ENCODE measurements around the gene COL5A2. TPM values are rescaled to one million over a fixed set of nuclear protein-coding genes. Genes with fewer than 3 reads are reported as not detected.

COL5A2 gene
- total RNA-seq, 2 experiments from 2014 or later = 0.32 to 0.50 TPM

DNA sequence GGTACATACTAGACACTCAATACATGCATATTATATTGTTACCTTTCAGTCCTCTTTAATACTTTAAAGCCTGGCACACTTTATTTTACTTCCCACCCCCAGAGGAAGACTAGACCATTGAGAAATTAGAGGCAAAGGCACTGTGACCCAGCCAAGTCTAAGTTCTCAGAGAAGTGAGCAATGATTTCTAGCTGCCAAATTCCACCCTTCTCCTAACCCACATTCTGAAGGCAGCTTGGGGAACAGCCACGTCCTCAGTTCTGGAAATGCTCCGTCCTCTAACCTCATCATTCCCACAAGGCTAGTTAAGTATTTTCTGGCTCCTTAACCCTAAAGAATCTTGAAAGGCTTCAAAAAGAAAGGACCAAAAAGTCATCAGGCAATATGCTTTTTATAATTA lies 86.6 kb downstream of the COL5A2 start:
- intact Hi-C loops (cut with DNase I, micrococcal nuclease) = loop anchor here (5.0 to 10.0 kb wide), 2 partner anchors 254 to 568 kb away; no protein-coding TSS in a partner anchor
- no peaks in the 10 kb centered on the region for H3K36me3 Mint-ChIP-seq (ENCODE audit: low read depth)
- H3K9me3 Mint-ChIP-seq (ENCODE audit: low read depth) = no peaks in the 10 kb centered on the region
- H3K4me1 Mint-ChIP-seq = peaks cover 5% of the 10 kb centered on the region
- DNase-seq (no peak), ATAC-seq (no peak)
- peaks cover 2% of the 10 kb centered on the region for H3K27me3 Mint-ChIP-seq
- POLR2A ChIA-PET = no interaction called here
- H3K27ac Mint-ChIP-seq = no peak overlapping the region
- H3K4me3 Mint-ChIP-seq = no peak overlapping the region
- CTCF ChIA-PET = interaction anchor here (0.6 to 2.8 kb wide), 7 partner anchors 9 to 320 kb away, joined by 3 to 51 read pairs (median 5); no protein-coding TSS in a partner anchor

DNA sequence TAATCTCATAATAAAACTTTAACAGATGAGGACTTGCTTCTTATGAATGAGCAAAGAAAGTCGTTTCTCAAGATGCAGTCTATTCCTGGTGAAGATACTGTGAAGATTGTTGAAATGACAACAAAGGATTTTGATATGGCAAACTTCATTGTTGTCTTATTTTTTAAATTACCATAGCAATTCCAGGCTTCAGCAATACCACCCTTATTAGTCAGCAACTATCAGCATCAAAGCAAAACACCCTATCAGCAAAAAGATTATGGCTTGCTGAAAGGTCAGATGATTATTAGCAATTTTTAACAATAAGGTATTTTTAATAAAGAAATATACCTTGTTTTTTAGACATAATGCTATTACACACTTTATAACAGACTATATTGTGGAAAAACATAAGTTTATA lies 88.3 kb downstream of the COL5A2 start:
- ChIA-PET POLR2A (no interaction called here), CTCF (no interaction called here)
- Mint-ChIP-seq H3K27ac (no peak overlapping the region), H3K27me3 (peaks cover 2% of the 10 kb centered on the region), H3K9me3 (ENCODE audit: low read depth) (no peaks in the 10 kb centered on the region), H3K4me3 (no peak overlapping the region), H3K36me3 (ENCODE audit: low read depth) (no peaks in the 10 kb centered on the region), H3K4me1 (peaks cover 5% of the 10 kb centered on the region)
- no peak for ATAC-seq
- intact Hi-C loops (cut with DNase I, micrococcal nuclease) = loop anchor here (5.0 to 10.0 kb wide), 2 partner anchors 256 to 566 kb away; no protein-coding TSS in a partner anchor
- no peak for DNase-seq

DNA sequence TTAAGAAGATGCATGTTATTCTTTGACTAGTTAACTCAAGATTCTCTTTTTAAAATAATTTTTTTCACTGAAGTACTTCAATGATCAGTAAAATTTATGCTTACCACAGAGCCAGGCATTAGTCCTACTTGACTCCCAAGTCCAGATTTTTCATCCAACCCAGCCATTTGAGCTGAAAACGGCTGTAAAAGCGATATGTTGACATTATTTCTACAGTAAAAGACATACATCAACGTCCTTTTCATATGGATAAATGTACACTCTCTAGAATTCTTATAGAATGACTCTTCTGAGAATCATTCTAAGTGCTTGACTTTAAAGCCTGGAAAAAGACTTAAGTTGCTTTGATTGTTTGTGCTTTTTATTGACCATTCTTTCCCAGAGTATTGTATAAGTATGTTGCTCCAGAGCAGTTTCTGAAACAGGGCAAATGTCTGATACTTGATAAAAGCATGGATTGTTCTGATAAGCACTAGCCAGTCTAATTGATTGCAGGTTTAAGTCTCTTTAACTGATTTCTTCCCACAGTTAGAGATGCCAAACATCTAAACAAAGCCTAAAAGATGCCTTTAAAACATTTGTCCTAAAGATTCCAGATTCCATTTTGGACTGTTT lies 90.9 kb downstream of the COL5A2 start:
- no peak for ATAC-seq
- ChIA-PET POLR2A (no interaction called here), CTCF (no interaction called here)
- Mint-ChIP-seq H3K4me3 (no peak overlapping the region), H3K36me3 (ENCODE audit: low read depth) (no peaks in the 10 kb centered on the region), H3K9me3 (ENCODE audit: low read depth) (no peaks in the 10 kb centered on the region), H3K4me1 (peaks cover 5% of the 10 kb centered on the region), H3K27me3 (no peaks in the 10 kb centered on the region), H3K27ac (no peak overlapping the region)
- DNase-seq = no peak
- intact Hi-C loops (cut with DNase I, micrococcal nuclease) = no loop called here

DNA sequence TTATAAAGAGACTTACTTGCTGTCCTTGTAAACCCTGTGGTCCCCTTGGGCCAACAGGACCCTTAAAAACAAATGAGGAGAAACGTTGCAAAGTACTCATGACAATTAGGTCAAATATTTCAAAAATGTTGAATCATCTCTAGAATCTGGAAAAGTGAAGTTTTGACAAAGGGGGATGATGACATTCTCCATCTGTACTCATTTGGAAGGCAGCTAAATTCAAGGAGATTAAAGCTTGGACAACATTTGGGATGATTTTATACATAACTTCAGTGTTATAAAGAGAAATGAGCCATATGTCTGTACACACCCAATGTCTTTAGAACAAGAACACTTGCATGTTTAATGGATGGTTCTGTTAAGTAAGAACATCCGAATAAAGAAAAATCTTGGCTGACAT lies 92.9 kb downstream of the COL5A2 start:
- ChIA-PET POLR2A (no interaction called here), CTCF (interaction anchor here (1.1 kb wide), 1 partner anchor 7 kb away, joined by 5 read pairs; no protein-coding TSS in a partner anchor)
- ATAC-seq = no peak
- H3K27ac Mint-ChIP-seq = no peak overlapping the region
- no peak overlapping the region for H3K4me3 Mint-ChIP-seq
- no peaks in the 10 kb centered on the region for H3K9me3 Mint-ChIP-seq (ENCODE audit: low read depth)
- H3K4me1 Mint-ChIP-seq = peaks cover 5% of the 10 kb centered on the region
- DNase-seq = no peak
- H3K27me3 Mint-ChIP-seq = no peaks in the 10 kb centered on the region
- H3K36me3 Mint-ChIP-seq (ENCODE audit: low read depth) = no peaks in the 10 kb centered on the region
- intact Hi-C loops (cut with DNase I, micrococcal nuclease) = no loop called here

DNA sequence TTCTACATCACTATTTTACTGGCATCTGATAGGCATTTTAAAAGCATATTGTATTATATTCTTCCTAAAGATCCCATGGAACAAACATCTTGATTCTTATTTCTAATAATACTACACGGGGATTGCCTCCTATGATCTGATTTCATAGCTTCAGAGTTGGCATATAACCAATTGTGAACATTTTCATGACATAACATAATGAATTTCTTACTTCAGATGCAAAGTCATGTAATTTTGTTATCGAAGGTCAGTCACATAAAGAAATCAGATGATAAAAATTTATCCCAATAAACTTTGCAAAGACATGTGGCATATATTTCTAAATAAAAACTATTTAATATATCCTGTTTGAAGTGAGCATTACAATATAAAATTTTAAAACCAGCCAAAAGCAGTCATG lies 93.3 kb downstream of the COL5A2 start:
- ChIA-PET CTCF (interaction anchor here (1.1 kb wide), 1 partner anchor 8 kb away, joined by 5 read pairs; no protein-coding TSS in a partner anchor), POLR2A (no interaction called here)
- H3K4me3 Mint-ChIP-seq = no peak overlapping the region
- no peaks in the 10 kb centered on the region for H3K27me3 Mint-ChIP-seq
- peaks cover 5% of the 10 kb centered on the region for H3K4me1 Mint-ChIP-seq
- DNase-seq = no peak
- H3K9me3 Mint-ChIP-seq (ENCODE audit: low read depth) = no peaks in the 10 kb centered on the region
- intact Hi-C loops (cut with DNase I, micrococcal nuclease) = no loop called here
- no peaks in the 10 kb centered on the region for H3K36me3 Mint-ChIP-seq (ENCODE audit: low read depth)
- ATAC-seq = no peak
- H3K27ac Mint-ChIP-seq = no peak overlapping the region

DNA sequence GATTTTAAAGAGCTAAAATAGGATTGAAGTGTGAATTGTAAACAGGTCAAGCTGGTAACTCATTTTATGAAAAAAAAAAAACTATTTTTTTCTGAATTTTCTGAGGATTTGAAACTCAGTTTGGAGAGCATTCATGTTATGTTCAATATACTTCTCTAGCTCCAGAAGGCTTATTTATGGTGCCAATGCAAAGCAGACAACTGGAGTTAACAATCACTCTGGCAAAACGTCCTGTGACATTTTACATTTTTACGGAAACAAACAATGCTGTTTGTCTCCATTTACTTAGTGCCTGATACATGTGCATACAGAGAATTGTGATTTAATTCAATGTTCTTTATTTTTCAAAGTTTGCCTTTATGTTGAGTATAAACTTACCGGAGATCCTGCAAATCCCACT lies 96.0 kb downstream of the COL5A2 start:
- DNase-seq = no peak
- Mint-ChIP-seq H3K27ac (no peak overlapping the region), H3K27me3 (no peaks in the 10 kb centered on the region), H3K36me3 (ENCODE audit: low read depth) (no peaks in the 10 kb centered on the region), H3K4me1 (no peaks in the 10 kb centered on the region), H3K9me3 (ENCODE audit: low read depth) (no peaks in the 10 kb centered on the region), H3K4me3 (no peak overlapping the region)
- POLR2A ChIA-PET = no interaction called here
- no peak for ATAC-seq
- intact Hi-C loops (cut with DNase I, micrococcal nuclease) = no loop called here
- CTCF ChIA-PET = interaction anchor here (0.9 to 1.5 kb wide), 2 partner anchors 10 to 329 kb away, joined by 3 to 5 read pairs; no protein-coding TSS in a partner anchor

DNA sequence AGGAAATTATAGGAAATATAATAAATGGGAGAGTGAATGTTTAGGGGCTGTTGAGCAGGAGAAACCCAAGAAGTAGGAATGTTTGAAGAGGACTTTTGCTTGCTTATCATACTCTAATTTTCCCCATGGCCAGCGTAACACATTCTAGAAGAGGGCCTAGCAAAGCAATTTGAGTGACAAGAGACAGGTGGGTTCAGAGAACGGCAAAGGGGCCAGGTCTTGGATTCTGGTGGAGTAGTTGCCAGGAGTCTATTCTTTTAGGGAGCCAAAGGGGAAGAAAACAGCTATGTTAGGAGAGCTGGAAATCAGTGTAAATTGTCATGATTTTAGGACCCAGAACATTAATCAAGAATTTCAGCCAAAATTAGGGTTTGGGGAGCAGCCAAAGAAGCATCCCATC lies 96.5 kb downstream of the COL5A2 start:
- Mint-ChIP-seq H3K36me3 (ENCODE audit: low read depth) (no peaks in the 10 kb centered on the region), H3K4me3 (no peak overlapping the region), H3K27me3 (no peaks in the 10 kb centered on the region), H3K9me3 (ENCODE audit: low read depth) (no peaks in the 10 kb centered on the region), H3K4me1 (no peaks in the 10 kb centered on the region), H3K27ac (no peak overlapping the region)
- ChIA-PET POLR2A (no interaction called here), CTCF (interaction anchor here (0.9 to 1.5 kb wide), 2 partner anchors 11 to 330 kb away, joined by 3 to 5 read pairs; no protein-coding TSS in a partner anchor)
- intact Hi-C loops (cut with DNase I, micrococcal nuclease) = no loop called here
- DNase-seq = no peak
- no peak for ATAC-seq

DNA sequence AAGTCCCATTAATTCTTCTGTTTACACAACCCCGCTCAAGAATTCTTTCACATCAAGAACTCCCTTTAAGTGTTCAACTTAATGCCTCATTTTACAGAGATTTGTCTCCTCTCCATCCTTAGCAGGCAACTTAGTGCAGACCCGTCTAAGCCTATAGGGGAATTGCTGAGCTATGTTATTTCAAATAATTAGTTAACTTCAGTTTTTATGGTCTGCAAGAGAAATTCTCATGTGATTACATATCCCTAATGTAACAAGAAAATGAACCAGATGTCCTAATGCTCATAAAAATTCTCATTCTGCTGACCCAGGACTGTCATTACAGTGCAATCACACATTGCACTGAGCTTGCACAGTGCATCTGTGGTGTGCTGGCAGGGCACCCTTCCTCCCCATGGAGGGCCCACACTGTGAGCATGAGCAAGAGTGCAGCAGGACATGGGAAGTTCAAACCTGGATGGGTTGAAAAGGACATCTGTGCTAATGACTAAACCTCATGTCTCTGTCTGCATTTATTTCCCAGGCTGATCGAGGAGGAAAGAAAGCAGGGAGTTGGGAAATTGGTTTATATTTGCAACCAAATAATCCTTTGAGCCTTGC lies 97.1 kb downstream of the COL5A2 start:
- no peaks in the 10 kb centered on the region for H3K4me1 Mint-ChIP-seq
- no peaks in the 10 kb centered on the region for H3K27me3 Mint-ChIP-seq
- ChIA-PET POLR2A (no interaction called here), CTCF (interaction anchor here (0.5 to 1.5 kb wide), 2 partner anchors 11 to 250 kb away, joined by 3 to 5 read pairs; no protein-coding TSS in a partner anchor)
- H3K27ac Mint-ChIP-seq = no peak overlapping the region
- no peak for ATAC-seq
- H3K9me3 Mint-ChIP-seq (ENCODE audit: low read depth) = no peaks in the 10 kb centered on the region
- no peak overlapping the region for H3K4me3 Mint-ChIP-seq
- intact Hi-C loops (cut with DNase I, micrococcal nuclease) = no loop called here
- no peaks in the 10 kb centered on the region for H3K36me3 Mint-ChIP-seq (ENCODE audit: low read depth)
- DNase-seq = no peak

DNA sequence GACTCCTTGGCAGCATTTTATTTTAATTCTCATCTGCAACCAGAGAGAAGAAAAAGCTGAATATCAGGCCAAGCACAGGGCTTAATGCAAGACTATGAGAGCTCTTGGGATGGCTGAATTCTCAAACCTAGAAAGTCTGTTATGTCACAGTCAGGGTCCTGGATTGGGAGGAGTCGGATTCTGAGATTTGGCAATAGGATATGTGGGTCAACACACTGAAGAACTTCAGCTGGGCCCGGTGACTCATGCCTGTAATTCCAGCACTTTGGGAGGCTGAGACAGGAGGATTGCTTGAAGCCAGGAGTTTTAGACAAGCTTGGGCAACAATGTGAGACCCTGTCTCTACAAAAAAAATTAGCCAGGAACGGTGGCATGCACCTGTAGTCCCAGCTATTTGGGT lies 103.0 kb downstream of the COL5A2 start:
- POLR2A ChIA-PET = interaction anchor here (0.6 kb wide), 1 partner anchor 117 kb away, joined by 3 read pairs; no protein-coding TSS in a partner anchor
- no peaks in the 10 kb centered on the region for H3K27me3 Mint-ChIP-seq
- no peaks in the 10 kb centered on the region for H3K9me3 Mint-ChIP-seq (ENCODE audit: low read depth)
- intact Hi-C loops (cut with DNase I, micrococcal nuclease) = no loop called here
- CTCF ChIA-PET = interaction anchor here (1.3 kb wide), 1 partner anchor 336 kb away, joined by 3 read pairs; no protein-coding TSS in a partner anchor
- H3K4me1 Mint-ChIP-seq = no peaks in the 10 kb centered on the region
- H3K27ac Mint-ChIP-seq = no peak overlapping the region
- no peaks in the 10 kb centered on the region for H3K36me3 Mint-ChIP-seq (ENCODE audit: low read depth)
- H3K4me3 Mint-ChIP-seq = no peak overlapping the region
- DNase-seq (no peak), ATAC-seq (no peak)

DNA sequence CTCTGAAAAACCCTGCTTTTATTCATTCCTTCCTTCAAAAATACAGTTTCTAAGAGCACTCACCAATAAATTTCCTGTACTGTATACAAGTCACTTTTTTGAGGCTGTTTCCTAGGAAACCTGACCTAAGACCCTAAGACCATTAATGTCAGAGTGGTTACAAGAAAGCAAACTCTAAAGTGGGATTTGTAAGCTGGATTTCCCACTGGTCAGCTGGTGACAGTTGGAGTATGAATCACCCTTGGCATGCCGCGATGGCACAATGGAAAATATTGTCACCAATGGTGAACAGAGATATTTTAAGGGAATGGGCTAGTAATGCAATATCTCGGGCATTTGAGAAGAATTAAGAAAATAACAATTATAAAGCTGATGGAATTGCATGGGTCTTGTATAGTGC lies 103.4 kb downstream of the COL5A2 start:
- CTCF ChIA-PET = interaction anchor here (1.3 kb wide), 1 partner anchor 337 kb away, joined by 3 read pairs; no protein-coding TSS in a partner anchor
- H3K27ac Mint-ChIP-seq = no peak overlapping the region
- H3K27me3 Mint-ChIP-seq = no peaks in the 10 kb centered on the region
- H3K4me1 Mint-ChIP-seq = no peaks in the 10 kb centered on the region
- ATAC-seq (no peak), DNase-seq (no peak)
- intact Hi-C loops (cut with DNase I, micrococcal nuclease) = no loop called here
- POLR2A ChIA-PET = no interaction called here
- H3K4me3 Mint-ChIP-seq = no peak overlapping the region
- no peaks in the 10 kb centered on the region for H3K36me3 Mint-ChIP-seq (ENCODE audit: low read depth)
- no peaks in the 10 kb centered on the region for H3K9me3 Mint-ChIP-seq (ENCODE audit: low read depth)

DNA sequence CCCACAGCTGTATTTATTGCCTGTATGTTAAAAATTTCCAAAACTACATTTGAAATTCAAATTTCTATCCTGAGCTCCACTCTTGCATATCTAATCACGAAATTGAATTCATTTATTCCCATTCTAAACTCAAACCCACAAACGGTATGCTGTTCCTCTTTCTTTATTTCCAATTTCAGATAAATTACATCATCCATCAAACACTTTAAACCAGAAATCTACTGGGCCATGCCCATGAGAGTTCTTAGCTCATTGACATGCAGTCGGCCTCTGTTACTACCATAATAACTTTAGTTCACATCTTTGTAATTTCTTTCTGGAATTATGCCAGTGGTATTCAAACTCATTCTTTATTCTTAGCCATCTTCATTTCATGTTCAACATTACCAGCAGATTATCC lies 105.1 kb downstream of the COL5A2 start:
- no peaks in the 10 kb centered on the region for H3K36me3 Mint-ChIP-seq (ENCODE audit: low read depth)
- H3K4me3 Mint-ChIP-seq = no peak overlapping the region
- no peak overlapping the region for H3K27ac Mint-ChIP-seq
- DNase-seq (no peak), ATAC-seq (no peak)
- ChIA-PET CTCF (interaction anchor here (2.4 kb wide), 1 partner anchor 68 kb away, joined by 10 read pairs; no protein-coding TSS in a partner anchor), POLR2A (no interaction called here)
- intact Hi-C loops (cut with DNase I, micrococcal nuclease) = no loop called here
- H3K4me1 Mint-ChIP-seq = no peaks in the 10 kb centered on the region
- H3K9me3 Mint-ChIP-seq (ENCODE audit: low read depth) = no peaks in the 10 kb centered on the region
- no peaks in the 10 kb centered on the region for H3K27me3 Mint-ChIP-seq

DNA sequence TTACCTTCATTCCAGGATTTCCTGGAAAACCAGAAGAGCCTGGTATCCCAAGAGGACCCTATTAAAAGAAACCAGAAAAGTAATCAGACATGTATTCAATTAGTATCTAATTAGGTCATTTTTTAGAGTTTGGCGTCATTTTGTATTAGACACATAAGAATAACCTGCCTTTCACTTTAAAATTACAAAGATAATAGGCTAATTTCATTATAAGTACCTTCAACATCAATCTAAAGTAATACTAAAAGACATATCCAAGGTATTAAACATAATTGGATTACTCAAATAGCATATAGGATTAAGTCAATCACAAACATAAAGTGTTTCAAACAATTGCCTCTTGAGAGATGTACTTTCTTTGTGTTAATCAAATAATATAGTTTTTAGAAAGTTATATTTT lies 107.5 kb downstream of the COL5A2 start:
- no peak overlapping the region for H3K27ac Mint-ChIP-seq
- ChIA-PET CTCF (interaction anchor here (2.0 kb wide), 1 partner anchor 23 kb away, joined by 7 read pairs; no protein-coding TSS in a partner anchor), POLR2A (no interaction called here)
- H3K9me3 Mint-ChIP-seq (ENCODE audit: low read depth) = no peaks in the 10 kb centered on the region
- no peaks in the 10 kb centered on the region for H3K36me3 Mint-ChIP-seq (ENCODE audit: low read depth)
- intact Hi-C loops (cut with DNase I, micrococcal nuclease) = no loop called here
- H3K27me3 Mint-ChIP-seq = no peaks in the 10 kb centered on the region
- H3K4me3 Mint-ChIP-seq = no peak overlapping the region
- ATAC-seq (no peak), DNase-seq (no peak)
- no peaks in the 10 kb centered on the region for H3K4me1 Mint-ChIP-seq

Data from activated CD4-positive, alpha-beta T cell treated with anti-CD3 and anti-CD28 coated beads for 36 hours (primary cell).